Astrocyte (in vitro differentiated cells and primary cell): ENCODE results near the gene PCNT. TPM values are rescaled to one million over a fixed set of nuclear protein-coding genes. Genes with fewer than 3 reads are reported as not detected.

ENCODE experiments used
- DNase-seq: peaks from one replicate; pipeline ENCODE4 v3.0.0-alpha.2; 2010; ENCODE audit warnings: low read depth
- FAIRE-seq: peaks from 2 replicates; lab custom pipeline; 2011; peaks lifted over from hg19 to GRCh38; lab: Jason Lieb, UNC
- H2AFZ ChIP-seq: 2 replicates; pipeline ENCODE4 v1.6.0; 2012; ENCODE audit warnings: low read depth, low read length, inconsistent platforms
- H3K27ac ChIP-seq: 2 replicates; pipeline ENCODE4 v1.5.1; 2011; ENCODE audit warnings: low read depth, low read length, inconsistent platforms
- H3K27me3 ChIP-seq: 2 replicates; pipeline ENCODE4 v1.6.0; 2011; ENCODE audit warnings: low read length, inconsistent platforms; ENCODE audit not compliant: insufficient read depth
- H3K36me3 ChIP-seq: 2 replicates; pipeline ENCODE4 v1.5.1; 2011; ENCODE audit warnings: low read length, inconsistent platforms; ENCODE audit not compliant: insufficient read depth
- H3K4me1 ChIP-seq: 2 replicates; pipeline ENCODE4 v1.5.1; 2011; ENCODE audit warnings: low read length, inconsistent platforms; ENCODE audit not compliant: insufficient read depth
- H3K4me2 ChIP-seq: 2 replicates; pipeline ENCODE4 v1.6.0; 2012; ENCODE audit warnings: low read length, inconsistent platforms
- H3K4me3 ChIP-seq: 2 replicates; pipeline ENCODE4 v1.5.1; 2011; ENCODE audit warnings: low read depth, mild to moderate bottlenecking, low read length, inconsistent platforms; ENCODE audit not compliant: insufficient read depth
- H3K79me2 ChIP-seq: 2 replicates; pipeline ENCODE4 v1.6.0; 2012; ENCODE audit warnings: mild to moderate bottlenecking, low read length, inconsistent platforms; ENCODE audit not compliant: insufficient read depth
- H3K9ac ChIP-seq: 2 replicates; pipeline ENCODE4 v1.6.0; 2012; ENCODE audit warnings: mild to moderate bottlenecking, low read length, inconsistent platforms
- H3K9me3 ChIP-seq: 2 replicates; pipeline ENCODE4 v1.5.1; 2012; ENCODE audit warnings: low read depth, mild to moderate bottlenecking, low read length, inconsistent platforms; ENCODE audit not compliant: insufficient read depth
- H4K20me1 ChIP-seq: 2 replicates; pipeline ENCODE4 v1.6.0; 2012; ENCODE audit warnings: low read length, inconsistent platforms; ENCODE audit not compliant: insufficient read depth
- H3K27ac Mint-ChIP-seq: one replicate; pipeline ENCODE4 v1.8.0; 2021; ENCODE audit warnings: mild to moderate bottlenecking, mixed read lengths; ENCODE audit not compliant: unreplicated experiment
- H3K27me3 Mint-ChIP-seq: one replicate; pipeline ENCODE4 v1.8.0; 2021; ENCODE audit warnings: low read depth, mixed read lengths; ENCODE audit not compliant: unreplicated experiment
- H3K36me3 Mint-ChIP-seq: one replicate; pipeline ENCODE4 v1.8.0; 2021; ENCODE audit warnings: low read depth, mixed read lengths; ENCODE audit not compliant: unreplicated experiment
- H3K4me1 Mint-ChIP-seq: one replicate; pipeline ENCODE4 v1.8.0; 2021; ENCODE audit warnings: low read depth, mixed read lengths; ENCODE audit not compliant: unreplicated experiment
- H3K4me3 Mint-ChIP-seq: one replicate; pipeline ENCODE4 v1.8.0; 2021; ENCODE audit warnings: mild to moderate bottlenecking, moderate library complexity, mixed read lengths; ENCODE audit not compliant: unreplicated experiment
- H3K9me3 Mint-ChIP-seq: one replicate; pipeline ENCODE4 v1.8.0; 2021; ENCODE audit warnings: mild to moderate bottlenecking, mixed read lengths; ENCODE audit not compliant: unreplicated experiment
- CTCF ChIP-seq: IDR thresholded peaks from 2 replicates; pipeline ENCODE4 v1.5.1; 2011; ENCODE audit warnings: low read depth, mild to moderate bottlenecking, inconsistent platforms, low read length, moderate library complexity; ENCODE audit not compliant: insufficient read depth
- EZH2 ChIP-seq: IDR thresholded peaks from 2 replicates; pipeline ENCODE4 v1.6.1; 2012; ENCODE audit warnings: mild to moderate bottlenecking, low read length, inconsistent platforms; ENCODE audit not compliant: insufficient read depth
- total RNA-seq: library from RNA; stranded (reverse); gene quantifications from 2 replicates; pipeline ENCODE4 v1.2.1, GENCODE V29; 2021

PCNT gene
- total RNA-seq, 1 donor from 2014 or later: 19.9 TPM

GRCh38 chr21:46291561-46291960 lies 32.4 kb upstream of the PCNT start:
- peaks cover 11% of the 10 kb centered on the region for H3K4me1 Mint-ChIP-seq
- H3K27ac Mint-ChIP-seq: no peak overlapping the region
- peaks cover 16% of the 10 kb centered on the region for H3K79me2 ChIP-seq
- H3K4me1 ChIP-seq: peaks cover 19% of the 10 kb centered on the region
- peaks cover 4% of the 10 kb centered on the region for H4K20me1 ChIP-seq
- H3K9me3 Mint-ChIP-seq: no peaks in the 10 kb centered on the region
- H3K4me2 ChIP-seq: no peak overlapping the region
- H3K9me3 ChIP-seq: no peaks in the 10 kb centered on the region
- H3K27ac ChIP-seq: no peak overlapping the region
- H3K4me3 Mint-ChIP-seq: no peak overlapping the region
- no peaks in the 10 kb centered on the region for H3K27me3 ChIP-seq
- no peak overlapping the region for H3K9ac ChIP-seq
- no peak for TF ChIP-seq CTCF
- no peak for TF ChIP-seq EZH2
- no peak overlapping the region for H2AFZ ChIP-seq
- DNase-seq (no peak), FAIRE-seq (no peak)
- H3K36me3 Mint-ChIP-seq: peaks cover 2% of the 10 kb centered on the region
- no peaks in the 10 kb centered on the region for H3K36me3 ChIP-seq
- no peak overlapping the region for H3K4me3 ChIP-seq
- no peaks in the 10 kb centered on the region for H3K27me3 Mint-ChIP-seq

DNA sequence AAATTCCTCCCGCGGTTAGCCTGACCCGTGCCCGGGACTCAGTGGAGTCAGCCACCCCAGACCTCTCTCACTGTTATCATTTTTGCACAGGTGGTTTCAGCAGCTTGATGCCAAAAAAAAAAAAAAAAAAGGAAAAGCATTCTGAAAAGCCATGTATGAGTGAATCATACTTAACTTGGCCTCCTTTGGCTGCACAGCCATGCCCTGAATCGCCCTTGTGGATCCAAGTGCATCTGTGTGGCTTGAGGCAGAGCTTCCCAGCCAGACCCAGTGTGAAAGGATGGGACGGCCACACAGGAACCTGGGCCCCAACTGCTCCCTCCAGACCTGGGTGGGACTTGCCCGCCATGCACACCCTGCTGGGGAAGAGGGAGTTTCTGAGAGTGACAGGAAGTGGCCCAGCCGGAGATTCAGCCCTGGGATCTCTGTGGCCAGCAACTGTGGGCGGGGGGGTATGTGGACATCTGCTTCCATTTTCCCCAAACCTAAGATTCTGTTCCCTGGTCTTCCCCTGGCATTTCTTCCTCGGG lies 29.2 kb upstream of the PCNT start:
- Mint-ChIP-seq H3K27me3 (peaks cover 2% of the 10 kb centered on the region), H3K4me3 (no peak overlapping the region), H3K4me1 (peaks cover 5% of the 10 kb centered on the region), H3K9me3 (no peaks in the 10 kb centered on the region), H3K27ac (peak overlapping the region; percentile 41), H3K36me3 (peaks cover 4% of the 10 kb centered on the region)
- H3K4me1 ChIP-seq: peaks cover 22% of the 10 kb centered on the region
- H3K36me3 ChIP-seq: no peaks in the 10 kb centered on the region
- H3K9ac ChIP-seq: peak overlapping the region; percentile 57
- peak overlapping the region; percentile 77 for H3K4me2 ChIP-seq
- H3K27me3 ChIP-seq: no peaks in the 10 kb centered on the region
- TF ChIP-seq CTCF: no peak
- no peak for TF ChIP-seq EZH2
- peak overlapping the region; percentile 27 for H2AFZ ChIP-seq
- peaks cover 3% of the 10 kb centered on the region for H4K20me1 ChIP-seq
- no peak overlapping the region for H3K4me3 ChIP-seq
- no peak for FAIRE-seq
- H3K27ac ChIP-seq: peak overlapping the region; percentile 73
- peaks cover 7% of the 10 kb centered on the region for H3K79me2 ChIP-seq
- DNase-seq: peak; percentile 82
- no peaks in the 10 kb centered on the region for H3K9me3 ChIP-seq

DNA sequence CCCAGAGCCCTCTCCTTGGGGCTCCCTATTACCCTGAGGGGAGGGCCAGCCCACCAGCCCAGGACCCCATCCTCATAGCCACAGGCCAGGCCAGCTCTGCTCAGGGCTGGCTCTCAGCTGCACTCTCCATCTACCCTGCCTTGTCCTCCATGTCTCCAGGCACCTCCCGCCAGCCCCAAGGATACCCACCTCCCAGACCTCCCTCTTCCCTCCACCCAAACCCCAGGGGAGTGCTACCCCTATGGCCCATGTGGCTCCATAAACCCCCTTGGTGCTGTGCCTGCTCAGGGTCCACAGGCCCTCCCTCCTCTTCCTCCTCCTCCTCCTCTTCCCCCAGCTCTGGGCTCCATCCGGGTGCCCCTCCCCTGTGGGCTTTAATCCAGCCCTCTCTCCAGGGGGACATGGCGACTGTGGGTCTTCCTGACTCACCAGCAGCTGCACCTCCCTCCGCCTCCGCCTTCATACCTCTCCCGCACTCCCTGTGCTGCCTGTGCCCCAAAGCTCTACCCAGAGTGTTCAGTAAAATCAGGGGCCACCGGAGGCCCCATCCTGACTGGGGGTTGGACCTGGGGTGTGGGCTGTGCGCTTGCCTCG lies 28.7 kb upstream of the PCNT start:
- Mint-ChIP-seq H3K9me3 (no peaks in the 10 kb centered on the region), H3K27me3 (peaks cover 2% of the 10 kb centered on the region), H3K36me3 (peaks cover 4% of the 10 kb centered on the region), H3K4me1 (peaks cover 5% of the 10 kb centered on the region), H3K4me3 (no peak overlapping the region), H3K27ac (peak overlapping the region; percentile 69)
- DNase-seq (peak; percentile 78), FAIRE-seq (no peak)
- Histone ChIP-seq H3K4me1 (peaks cover 22% of the 10 kb centered on the region), H3K9me3 (no peaks in the 10 kb centered on the region), H4K20me1 (no peaks in the 10 kb centered on the region), H3K4me2 (peak overlapping the region; percentile 77), H3K4me3 (no peak overlapping the region), H2AFZ (peak overlapping the region; percentile 27), H3K36me3 (no peaks in the 10 kb centered on the region), H3K27me3 (no peaks in the 10 kb centered on the region), H3K27ac (peak overlapping the region; percentile 73), H3K79me2 (peaks cover 4% of the 10 kb centered on the region), H3K9ac (peak overlapping the region; percentile 57)
- no peak for TF ChIP-seq EZH2
